Fibroblast of pulmonary artery (primary cell): ENCODE data around the gene TBCK.

Experiments
- DNase-seq: peaks from one replicate; pipeline ENCODE4 v3.0.0-alpha.2; 2010; ENCODE audit warnings: low read depth
- H3K4me3 ChIP-seq: replicated peaks from 2 replicates; pipeline ENCODE4 v1.5.1; 2011; ENCODE audit warnings: low read depth, mild to moderate bottlenecking, control low read depth, low read length, moderate library complexity
- CTCF ChIP-seq: IDR thresholded peaks from 2 replicates; pipeline ENCODE4 v1.5.1; 2011; ENCODE audit warnings: mild to moderate bottlenecking, control low read depth, low read length, inconsistent platforms; ENCODE audit errors: missing control alignments

The TBCK gene

GRCh38 chr4:106258145-106259045 is 57.6 kb downstream of the TBCK start:
- H3K4me3 ChIP-seq, result no peak overlapping the region
- no peak for TF ChIP-seq CTCF
- DNase-seq, result no peak

- DNase-seq, result no peak
- no peak overlapping the region for H3K4me3 ChIP-seq
- no peak for TF ChIP-seq CTCF
Observed at GRCh38 chr4:106256190-106256589, 59.8 kb downstream of the TBCK start.

- no peak for DNase-seq
- H3K4me3 ChIP-seq, result no peak overlapping the region
- TF ChIP-seq CTCF, result no peak
Observed at GRCh38 chr4:106255195-106255594, 60.8 kb downstream of the TBCK start.

- DNase-seq, result no peak
- H3K4me3 ChIP-seq, result no peak overlapping the region
- TF ChIP-seq CTCF, result no peak
Observed at GRCh38 chr4:106253364-106254129, 62.5 kb downstream of the TBCK start.

GRCh38 chr4:106247600-106247999 is 68.4 kb downstream of the TBCK start:
- DNase-seq, result no peak
- no peak for TF ChIP-seq CTCF
- H3K4me3 ChIP-seq, result no peak overlapping the region

- TF ChIP-seq CTCF, result no peak
- DNase-seq, result no peak
Observed at GRCh38 chr4:106246441-106246840, 69.6 kb downstream of the TBCK start.

GRCh38 chr4:106245176-106245575 is 70.8 kb downstream of the TBCK start:
- no peak overlapping the region for H3K4me3 ChIP-seq
- no peak for DNase-seq
- no peak for TF ChIP-seq CTCF

More at GRCh38 chr4:106246441-106246840, 69.6 kb downstream of the TBCK start:
- no peak overlapping the region for H3K4me3 ChIP-seq
